Activated CD4-positive, alpha-beta T cell treated with anti-CD3 and anti-CD28 coated beads, Interleukin-2, amount 50 U/mL, for 16 hours (primary cell): ENCODE results near the gene SERGEF.

ENCODE experiments used
- DNase-seq: peaks from one replicate; pipeline ENCODE4 v3.0.0-alpha.2; 2020

Gene SERGEF

DNA sequence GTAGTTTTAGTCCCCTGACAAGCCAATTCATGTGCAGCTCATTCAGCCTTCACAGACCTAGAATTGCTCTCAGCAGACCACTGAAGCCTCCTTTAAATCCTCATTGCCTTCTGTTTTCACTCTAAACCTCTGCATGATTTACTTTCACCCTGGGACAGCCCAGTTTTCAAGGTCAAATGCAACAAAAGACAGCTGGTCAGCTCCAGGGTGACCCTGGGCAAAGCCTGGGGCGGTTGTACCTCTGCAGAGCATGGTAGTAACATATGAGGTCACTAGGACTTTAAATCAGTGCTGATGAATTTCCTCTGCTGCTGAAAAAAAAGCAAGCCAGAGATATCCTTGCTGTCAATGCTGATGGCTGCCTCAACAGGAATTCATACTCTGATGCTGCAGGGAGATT is 62.2 kb downstream of the SERGEF start:
- no peak for DNase-seq

DNA sequence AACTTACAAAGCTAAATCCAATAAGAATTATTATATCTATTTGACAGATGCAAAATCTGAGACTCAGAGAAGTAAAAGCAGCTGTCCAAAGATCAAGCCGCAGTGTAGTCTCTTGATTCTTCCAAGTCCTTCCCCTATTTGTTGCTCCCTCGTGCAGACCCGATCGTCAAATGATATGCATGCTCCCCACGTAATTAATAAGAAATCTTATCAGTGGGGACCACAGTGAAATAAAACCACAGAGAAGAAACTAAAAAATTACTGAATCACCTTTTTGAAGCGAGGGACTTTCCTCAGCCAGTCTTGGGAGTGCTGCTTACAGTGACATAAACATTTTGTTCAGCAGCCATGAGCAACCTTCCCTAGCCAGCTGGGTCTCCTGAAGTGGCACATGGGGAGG is 64.6 kb downstream of the SERGEF start:
- DNase-seq = no peak

DNA sequence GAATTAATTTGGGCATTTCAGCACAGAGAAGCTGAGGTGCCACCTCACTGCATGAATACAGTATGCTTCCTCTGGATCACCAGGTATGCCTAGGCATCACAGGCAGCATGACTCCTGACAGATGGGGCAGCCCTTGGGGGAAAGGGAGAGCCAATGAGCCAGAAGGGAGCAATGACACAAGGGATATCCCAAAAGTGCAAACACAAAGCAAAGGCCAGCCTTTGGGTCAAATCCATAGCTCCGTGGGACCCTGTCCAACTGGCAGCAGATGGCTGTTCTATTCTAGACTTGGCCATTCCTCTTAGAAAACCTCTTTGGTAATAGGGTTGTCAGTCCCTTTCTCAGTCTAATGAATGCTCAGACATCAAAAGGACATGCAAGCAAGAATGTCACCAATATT is 73.3 kb downstream of the SERGEF start:
- no peak for DNase-seq

DNA sequence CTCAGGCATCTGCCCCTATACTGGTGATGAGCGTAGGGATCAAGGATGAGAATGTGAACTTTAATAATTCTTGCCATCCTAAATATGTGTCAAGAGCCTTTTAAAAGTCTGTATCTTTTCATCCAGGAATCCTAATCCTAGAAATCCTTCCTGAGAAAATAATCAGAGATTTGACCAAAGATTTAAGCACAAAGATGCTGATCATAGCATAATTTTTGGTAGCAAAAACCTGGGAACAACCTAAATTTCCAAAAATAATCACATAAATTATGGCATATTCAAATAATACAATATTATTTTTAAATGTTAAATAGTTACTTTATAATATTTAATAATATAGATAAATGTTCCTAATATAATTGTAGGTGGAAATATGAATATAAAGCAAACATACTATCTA is 76.1 kb downstream of the SERGEF start:
- DNase-seq = no peak

DNA sequence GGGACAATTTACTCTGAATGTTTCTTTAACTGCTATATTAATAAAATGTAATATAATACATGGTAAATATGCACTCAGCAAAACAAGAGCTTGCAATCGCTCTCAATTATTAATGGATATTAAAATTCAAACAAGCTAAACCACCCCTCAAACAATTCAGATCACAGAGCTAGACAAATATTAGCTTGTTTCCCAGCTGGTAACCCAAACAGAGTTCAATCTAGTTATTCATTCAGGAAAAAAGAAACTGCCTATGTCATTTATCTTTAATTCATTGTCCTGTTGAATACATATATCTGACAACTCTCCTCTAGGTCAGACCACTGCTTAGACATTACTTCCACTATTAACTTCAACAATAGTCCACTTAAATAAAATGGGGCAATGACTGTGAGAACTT is 78.7 kb downstream of the SERGEF start:
- no peak for DNase-seq

DNA sequence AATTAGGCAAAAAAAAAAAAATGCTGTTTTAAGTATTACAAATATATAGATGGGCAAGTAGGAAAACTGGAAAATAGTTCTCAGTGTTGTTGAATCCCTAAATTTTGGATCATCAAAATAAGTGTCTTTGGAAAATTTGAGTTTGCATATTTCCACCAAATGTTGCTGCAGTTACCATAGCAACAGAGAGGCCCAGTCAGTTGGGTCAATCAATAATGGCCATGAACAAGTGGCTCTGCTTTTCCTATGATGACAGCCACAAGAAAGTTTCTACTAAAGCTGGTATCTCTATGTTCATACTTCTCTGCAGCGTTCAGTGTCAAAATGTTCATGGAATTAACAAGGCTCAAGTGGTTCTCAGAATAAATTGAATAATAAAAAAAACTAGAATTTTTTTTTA is 79.1 kb downstream of the SERGEF start:
- no peak for DNase-seq

DNA sequence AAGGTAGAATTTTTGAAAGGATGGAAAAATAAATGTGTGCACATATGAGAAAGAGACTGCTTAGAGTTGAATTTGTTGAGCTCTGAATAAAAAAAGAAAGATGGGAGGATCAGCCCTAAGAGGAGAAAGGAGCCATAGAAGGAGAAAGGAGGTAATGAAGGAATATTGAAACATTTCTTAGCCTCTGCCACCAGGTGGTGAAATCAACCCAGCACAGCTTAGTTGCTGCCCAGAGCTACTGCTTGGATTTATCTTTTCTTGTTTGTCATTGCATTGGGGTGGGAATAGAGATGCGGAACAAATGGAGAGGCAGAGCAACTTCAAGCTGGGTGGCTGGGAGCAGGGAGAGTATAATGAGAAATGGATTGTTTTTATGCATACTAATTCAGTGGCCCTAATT is 80.4 kb downstream of the SERGEF start:
- DNase-seq = no peak

DNA sequence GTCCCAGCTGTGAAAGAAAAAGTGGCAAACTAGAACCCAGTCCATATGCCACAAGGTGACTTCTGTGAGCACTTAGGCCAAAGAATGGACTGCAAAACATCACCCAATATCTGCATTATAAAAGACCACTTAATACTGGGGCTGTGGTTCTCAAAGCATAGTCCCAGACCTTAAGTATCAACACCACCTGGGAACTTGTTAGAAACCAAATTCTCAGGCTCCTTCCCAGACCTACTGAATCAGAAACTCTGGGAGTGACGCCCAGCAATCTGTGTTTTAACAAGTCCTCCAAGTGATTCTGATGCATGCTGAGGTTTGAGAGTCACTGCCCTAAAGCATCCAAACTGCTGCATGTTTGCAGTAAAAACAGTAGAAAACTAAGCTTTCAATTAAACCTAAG is 81.3 kb downstream of the SERGEF start:
- no peak for DNase-seq

DNA sequence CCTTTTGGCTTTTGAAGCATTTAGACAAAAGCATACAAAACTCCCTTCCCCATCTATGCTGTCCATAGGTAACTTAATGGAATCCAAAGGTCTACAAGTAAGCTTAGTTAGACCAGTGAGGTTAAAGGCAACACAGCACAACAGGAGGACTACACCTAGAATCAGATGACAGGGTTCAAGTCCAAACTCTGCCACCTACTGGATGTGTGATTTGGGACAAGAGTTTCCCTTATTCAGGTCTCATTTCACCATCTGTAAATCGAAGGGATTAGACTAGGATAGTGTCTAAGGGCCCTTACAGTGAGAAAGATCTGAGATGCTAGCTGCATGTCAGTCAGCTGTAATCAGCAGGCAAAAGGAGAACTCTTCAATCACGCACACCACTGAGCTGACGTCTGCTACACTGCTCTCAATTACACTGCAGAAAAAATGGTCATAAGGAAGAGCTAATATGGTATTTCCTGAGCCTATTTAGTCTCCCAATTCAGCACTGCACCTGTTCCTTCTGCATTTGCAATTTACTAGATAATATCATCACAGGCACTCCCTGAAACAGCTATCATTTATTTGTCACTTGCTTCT is 82.2 kb downstream of the SERGEF start:
- DNase-seq = no peak

DNA sequence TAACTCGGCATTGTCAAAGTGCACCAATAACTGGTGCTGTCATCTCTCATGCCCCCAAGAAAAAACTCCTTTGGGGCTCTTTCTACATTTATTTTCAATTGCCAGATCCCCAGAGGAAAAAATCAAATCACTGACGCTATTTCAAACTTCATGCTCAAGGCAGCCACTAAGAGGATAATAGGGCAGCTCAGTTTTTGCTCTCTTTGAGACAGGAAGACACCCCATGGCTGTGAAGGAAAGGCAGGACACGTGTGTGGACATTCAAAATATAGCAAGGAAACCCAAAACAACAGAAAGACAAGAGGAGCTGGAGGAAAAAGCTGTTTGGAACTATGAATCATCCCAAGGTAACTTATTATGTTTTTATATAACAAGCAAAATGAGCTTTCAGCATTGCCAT is 83.7 kb downstream of the SERGEF start:
- DNase-seq = no peak

DNA sequence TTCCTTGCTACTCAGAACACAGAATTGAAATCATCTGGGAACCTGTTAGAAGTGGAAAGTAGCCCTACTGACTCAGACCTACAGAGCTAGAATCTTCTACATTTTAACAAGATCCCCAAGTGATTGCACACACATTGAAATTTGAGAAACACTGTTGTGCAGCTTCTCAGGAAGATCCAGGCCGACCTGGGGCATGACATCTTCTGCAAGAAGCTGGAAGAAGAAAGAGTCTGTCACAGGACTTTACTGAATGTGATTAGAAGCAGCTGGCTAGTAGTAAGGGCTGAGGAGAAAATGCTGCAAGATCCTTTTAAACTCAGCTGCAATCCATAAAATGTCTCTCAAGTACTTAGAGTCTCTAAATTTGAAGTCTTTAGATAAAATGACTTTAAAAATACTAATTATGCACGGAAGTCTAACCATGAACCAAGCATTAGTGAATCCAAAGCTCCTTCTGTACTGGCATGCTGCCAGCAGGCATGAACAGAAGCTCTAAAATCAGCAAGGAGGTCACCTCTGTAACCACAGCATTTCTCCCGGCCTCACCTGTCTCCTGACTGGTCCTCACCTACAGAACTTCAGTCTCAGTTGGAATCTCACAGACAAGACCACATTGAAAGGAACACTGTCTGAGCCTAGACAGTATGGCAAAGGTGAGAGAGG is 85.0 kb downstream of the SERGEF start:
- no peak for DNase-seq

DNA sequence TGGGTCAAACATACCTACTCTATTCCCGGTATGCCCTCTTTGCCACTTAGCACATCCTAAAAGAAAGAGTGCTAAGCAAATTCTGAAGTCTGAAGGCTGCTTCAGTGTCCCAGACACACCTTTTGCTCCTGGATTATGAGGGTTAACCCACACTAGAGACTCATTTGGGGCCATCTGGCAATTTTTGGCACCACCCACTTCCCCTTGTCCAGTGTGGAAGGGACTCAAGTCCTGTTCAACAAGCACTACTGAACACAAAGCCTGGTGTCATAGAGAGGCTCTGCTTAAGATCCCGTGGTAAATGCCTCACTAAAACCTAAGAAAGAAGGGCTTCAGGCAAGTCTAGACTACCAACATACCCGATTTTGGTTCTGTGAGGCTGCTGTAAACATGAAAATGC is 85.8 kb downstream of the SERGEF start:
- no peak for DNase-seq

DNA sequence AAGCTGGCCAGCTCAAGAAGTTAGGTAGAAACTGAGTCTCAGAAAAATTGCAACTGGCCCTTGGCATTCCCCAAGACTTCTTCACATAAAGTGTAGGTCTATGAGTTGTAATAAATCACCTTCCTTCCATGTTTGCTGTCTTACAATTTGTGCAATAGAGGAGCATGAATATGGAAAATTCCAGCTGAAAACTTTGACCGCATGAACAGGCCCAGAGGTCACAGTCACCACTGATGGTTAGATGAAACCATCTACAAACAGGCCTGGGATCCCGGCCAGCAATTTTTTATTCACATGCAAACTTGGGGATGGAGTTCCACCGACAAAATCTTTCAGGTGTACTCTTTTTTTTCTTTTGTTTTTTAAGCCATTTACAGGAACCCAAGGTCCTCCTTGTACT is 88.1 kb downstream of the SERGEF start:
- no peak for DNase-seq

DNA sequence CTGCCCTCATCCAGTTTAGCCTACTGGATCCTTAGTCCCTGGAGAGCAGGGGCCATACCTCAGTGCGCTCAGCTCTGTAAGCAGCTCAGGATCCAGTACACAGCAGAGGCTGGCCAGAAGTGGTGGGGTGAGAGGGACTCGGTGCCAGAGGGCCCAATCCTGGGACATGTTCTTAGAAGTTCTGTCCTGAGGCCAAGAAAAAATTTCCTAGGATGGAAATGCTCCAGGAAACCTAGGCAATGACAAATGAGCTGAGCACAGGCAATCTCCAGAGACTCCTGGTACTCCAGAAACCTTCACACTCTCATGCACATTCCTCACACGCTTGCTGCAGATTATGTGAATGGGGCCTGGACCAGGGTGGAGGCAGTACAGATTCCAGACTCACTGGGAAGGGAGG is 89.6 kb downstream of the SERGEF start:
- no peak for DNase-seq

DNA sequence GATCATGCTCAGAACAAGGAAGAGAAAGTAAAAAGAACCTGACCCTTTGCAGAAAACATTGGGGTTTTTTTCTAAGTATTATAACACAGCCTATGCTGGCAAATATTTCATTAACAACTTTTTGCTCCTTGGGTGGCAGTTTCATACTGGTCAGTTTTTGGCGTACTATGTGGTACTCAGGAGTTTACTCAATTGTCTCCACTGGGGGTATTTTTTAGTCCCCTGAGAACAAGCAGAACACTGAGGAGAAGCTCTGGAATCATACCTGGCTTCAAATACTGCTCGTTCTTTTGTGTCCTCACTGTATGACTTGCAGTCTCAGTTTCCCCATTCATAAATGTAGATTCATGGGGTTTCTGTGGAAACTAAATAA is 90.4 kb downstream of the SERGEF start:
- no peak for DNase-seq

DNA sequence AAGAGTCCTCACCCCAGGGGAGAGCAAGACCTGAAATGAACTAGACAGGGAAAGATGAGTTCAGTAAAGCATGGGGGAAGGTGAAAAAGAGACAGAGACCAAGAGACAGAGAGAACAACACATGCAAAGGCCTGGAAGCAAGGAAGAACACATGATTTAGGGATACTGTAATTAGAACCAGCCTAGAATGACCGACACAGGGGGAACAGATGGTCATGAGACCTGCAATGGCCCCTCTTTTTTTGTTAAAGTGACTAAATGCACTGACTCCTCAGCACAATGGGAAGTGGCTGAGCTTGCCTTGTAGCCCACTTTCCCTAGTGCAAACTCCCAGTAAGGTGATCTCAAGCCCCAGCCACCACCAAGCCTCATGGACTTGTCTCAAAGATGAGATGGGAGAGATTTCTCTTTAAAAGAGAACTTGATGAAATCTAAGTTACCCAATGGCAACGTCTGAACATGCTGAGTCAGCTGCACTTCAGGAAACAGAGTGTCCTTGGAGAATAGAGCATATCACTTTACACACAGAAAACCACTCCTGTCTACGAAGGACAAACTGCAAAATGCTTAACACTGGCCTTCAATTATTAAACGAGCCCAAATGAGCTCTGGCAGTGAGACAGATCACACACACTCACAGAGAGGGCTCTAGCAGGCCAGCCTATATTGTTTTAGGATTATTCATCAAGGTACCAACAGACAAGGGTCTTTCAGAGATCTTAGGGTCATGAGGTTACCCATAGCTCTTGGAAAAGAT is 91.0 kb downstream of the SERGEF start:
- DNase-seq = no peak

DNA sequence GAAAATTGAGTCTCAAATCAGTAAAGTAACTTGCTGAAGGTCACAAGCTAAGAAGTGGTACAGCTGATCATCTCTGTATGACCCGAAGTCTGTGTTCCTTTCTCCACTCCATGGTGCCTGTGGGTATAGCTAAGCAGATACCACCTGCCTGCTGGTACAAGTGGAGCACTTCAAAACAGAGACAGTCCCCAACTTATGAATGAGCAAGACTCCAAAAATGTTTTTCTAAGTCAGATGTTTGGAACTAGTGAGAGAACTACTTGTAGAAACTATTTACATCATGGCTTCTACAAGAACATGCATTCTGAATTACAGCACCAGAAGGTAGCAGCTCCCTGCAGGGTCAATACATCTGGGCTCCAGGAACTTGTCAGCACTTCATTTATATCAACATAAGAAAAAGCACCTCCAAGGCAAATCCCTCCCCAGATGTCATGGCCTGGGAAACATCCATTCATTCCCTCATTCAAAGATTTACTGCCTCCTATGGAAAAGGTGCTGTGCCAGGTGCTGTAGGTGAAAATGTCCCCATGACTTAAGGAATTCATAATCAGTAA is 94.7 kb downstream of the SERGEF start:
- no peak for DNase-seq

DNA sequence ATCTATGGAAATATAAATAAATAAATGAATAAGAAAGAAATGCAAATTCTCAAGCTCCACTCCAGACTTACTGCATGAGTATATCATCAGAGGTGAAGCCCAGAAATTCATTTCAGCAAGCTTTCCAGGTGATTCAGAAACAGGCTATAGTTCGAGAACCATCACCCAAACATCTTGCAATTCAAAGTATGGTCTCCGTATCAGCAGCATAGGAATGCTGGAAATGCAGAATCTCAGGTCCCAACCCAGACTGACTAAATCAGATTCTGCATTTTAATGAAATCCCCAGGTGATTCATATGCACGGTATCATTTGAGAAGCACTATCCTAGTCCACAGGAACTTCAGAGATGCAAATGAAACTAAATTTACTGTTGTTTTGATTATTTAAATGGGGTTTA is 95.3 kb downstream of the SERGEF start:
- no peak for DNase-seq

DNA sequence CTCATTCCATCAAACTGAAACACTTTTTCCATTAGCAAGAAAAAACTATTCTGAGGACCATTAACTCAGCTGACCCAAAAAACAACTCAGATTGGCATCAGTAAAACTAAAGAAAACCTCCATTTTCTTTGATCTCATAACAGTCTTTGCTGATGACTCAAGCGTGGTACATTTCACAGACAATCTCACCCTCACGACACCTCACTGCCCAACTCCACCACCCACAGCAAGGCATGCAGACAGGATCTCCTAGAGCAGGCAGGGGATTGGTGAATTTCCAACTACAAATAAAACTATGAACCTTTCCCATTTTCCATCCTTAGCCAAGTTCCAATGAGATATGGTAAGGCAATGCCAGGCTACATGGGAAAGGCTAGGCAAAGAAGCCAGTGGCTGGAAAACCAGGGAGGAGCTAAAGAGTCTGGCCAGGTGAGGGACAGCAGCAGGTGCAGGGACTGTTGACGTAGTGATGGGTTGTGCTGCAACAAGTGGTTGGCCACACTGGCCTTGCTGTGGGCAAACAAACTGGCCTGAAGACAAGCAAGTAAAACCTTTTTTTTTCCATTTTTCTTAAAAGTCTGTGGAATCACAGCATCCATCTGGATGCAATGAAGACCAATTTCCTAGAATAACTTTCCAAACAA is 97.2 kb downstream of the SERGEF start:
- DNase-seq = peak; percentile 33

DNA sequence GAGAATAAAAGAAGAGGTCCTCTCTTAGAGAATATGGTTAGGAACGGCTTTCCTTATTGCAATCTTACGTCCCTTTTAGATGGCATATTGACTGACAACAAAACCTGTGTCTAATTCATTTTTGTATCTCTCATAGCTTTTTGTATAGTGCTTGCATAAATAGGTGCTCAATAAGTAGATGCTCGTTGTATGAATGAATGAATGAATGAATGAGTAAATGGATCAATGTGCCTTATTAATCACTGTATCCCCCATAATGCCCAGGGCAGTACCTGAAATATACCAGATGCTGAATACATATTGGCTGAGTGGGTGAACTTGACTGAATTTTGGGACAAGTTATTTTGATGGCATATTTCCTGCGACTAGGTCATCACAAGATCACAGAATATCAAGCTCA is 97.9 kb downstream of the SERGEF start:
- no peak for DNase-seq

DNA sequence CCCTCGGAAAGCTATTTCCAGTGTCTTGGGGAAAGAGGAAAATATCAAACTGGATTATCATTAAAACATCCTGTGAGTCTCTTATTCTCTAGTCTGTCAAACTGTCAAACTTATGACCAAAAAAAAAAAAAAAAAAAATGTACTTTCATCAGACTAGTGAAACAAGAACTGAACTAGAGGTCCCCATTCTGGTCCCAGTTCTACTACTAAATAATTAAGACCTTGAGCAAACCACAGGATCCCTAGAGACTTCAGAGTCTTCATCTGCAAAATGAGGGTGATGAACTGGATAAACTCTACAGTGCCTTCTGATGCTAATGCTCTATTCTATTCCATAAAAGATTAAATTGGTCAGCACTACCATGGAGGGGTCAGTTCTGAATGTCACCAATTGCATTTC is 105.8 kb downstream of the SERGEF start:
- DNase-seq = no peak

DNA sequence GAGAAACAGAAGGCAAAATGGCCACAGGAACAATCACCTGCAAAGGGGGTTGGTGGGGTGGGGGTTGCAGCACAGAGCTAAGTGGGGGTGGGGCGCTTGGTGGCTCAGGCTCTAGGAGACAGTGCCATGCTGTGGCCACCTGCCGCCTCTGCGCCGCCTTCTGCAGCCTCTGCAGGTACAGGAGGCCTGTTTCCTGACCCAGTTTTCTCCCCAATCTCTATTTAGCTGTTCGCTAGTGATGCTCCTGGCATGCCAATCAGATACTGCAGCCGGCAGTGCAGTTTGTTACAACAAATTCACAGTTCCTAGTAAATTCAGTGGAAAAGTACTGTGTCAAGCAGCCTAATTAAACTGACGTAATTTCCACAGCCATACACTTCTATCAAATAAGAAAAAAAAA is 106.4 kb downstream of the SERGEF start:
- no peak for DNase-seq

DNA sequence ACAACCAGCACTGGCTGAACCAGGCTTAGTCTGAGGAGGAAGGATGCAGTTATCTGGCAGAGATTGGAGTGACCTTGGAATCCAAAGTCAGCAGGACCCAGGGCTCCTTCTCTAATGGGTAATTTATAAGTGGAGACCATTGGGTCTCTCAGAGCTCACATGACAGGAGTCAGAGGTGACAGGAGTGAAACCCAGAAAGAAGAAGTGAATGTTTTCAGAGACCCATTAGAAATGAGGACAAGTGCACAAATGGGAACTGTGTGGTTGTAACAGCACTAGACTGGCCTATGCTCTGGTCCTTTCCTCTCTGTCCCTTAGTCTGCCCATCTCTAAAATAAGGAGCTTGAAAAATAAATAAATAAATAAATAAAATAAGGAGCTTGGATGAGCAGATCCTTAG is 107.4 kb downstream of the SERGEF start:
- DNase-seq = no peak

DNA sequence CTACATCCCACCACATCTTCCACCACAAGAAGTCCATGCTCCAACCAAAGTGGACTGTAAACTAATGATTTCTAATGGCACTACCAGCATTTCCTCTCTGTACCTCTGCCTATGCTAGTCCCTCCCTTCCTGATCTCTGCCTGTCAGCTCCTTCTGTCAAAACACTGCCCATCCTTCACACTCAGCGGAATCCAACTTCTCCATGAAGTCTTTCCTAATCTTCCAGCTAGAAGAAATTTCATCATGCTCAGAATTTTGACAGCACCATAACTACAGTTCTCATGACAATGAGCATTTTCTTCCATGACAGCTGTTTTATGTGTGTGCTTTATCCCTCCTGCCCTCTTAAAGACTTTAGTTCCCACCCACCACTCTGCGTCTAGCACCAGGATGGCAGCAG is 111.4 kb downstream of the SERGEF start:
- no peak for DNase-seq
